GM12891 (cell line): ENCODE measurements around the gene LINS1.

Source experiments
- POLR2A ChIP-seq: IDR thresholded peaks from 2 replicates; pipeline ENCODE4 v1.6.1; 2011; ENCODE audit warnings: low read depth, low read length, control low read depth
- POLR2AphosphoS5 ChIP-seq: IDR thresholded peaks from 2 replicates; pipeline ENCODE4 v1.6.1; 2011; ENCODE audit warnings: low read depth, low read length, control low read depth
- POU2F2 ChIP-seq: IDR thresholded peaks from 2 replicates; pipeline ENCODE4 v1.6.1; 2011; ENCODE audit warnings: low read depth, mild to moderate bottlenecking, control low read depth, low read length, moderate library complexity
- TAF1 ChIP-seq: IDR thresholded peaks from 2 replicates; pipeline ENCODE4 v1.6.1; 2011; ENCODE audit warnings: low read depth, low read length, control low read depth

- TF ChIP-seq POLR2AphosphoS5 (no peak), POLR2A (no peak), POU2F2 (no peak), TAF1 (no peak)
Observed at GRCh38 chr15:100544946-100545345, 57.0 kb downstream of the LINS1 start.
